WTC11 (cell line): ENCODE data around the gene CTNNA3. TPM values are rescaled to one million over a fixed set of nuclear protein-coding genes. Genes with fewer than 3 reads are reported as not detected.

Experiments used
- ATAC-seq: fragments of 200-7000 bp; cut with Tn5 transposase; 2 replicates; pipeline ENCODE4 v1.10.0; 2021; ENCODE audit warnings: mild to moderate bottlenecking, moderate library complexity
- CTCF ChIA-PET: fragments of 300-600 bp; sonication (Branson Sonifier 250); formaldehyde crosslinking; loops from one replicate; lab custom pipeline; 2021; ENCODE audit warnings: antibody characterized with exemption; lab: Charles Lee
- POLR2A ChIA-PET: fragments of 350-600 bp; sonication (Branson Sonifier 250); formaldehyde crosslinking; loops from one replicate; lab custom pipeline; 2021; ENCODE audit warnings: antibody characterized with exemption; lab: Charles Lee
- DNase-seq: peaks from one replicate; pipeline ENCODE4 v3.0.0; 2021; ENCODE audit warnings: low spot score
- H3K27ac Mint-ChIP-seq: 2 replicates; pipeline ENCODE4 v1.8.0; 2021; ENCODE audit warnings: mixed read lengths
- H3K27me3 Mint-ChIP-seq: 2 replicates; pipeline ENCODE4 v1.8.0; 2021; ENCODE audit warnings: low read depth, mild to moderate bottlenecking, moderate library complexity, mixed read lengths
- H3K36me3 Mint-ChIP-seq: 2 replicates; pipeline ENCODE4 v1.8.0; 2021; ENCODE audit warnings: mixed read lengths
- H3K4me1 Mint-ChIP-seq: 2 replicates; pipeline ENCODE4 v1.8.0; 2022; ENCODE audit warnings: mixed read lengths
- H3K4me3 Mint-ChIP-seq: 2 replicates; pipeline ENCODE4 v1.8.0; 2021; ENCODE audit warnings: mild to moderate bottlenecking, moderate library complexity, mixed read lengths
- H3K9me3 Mint-ChIP-seq: 2 replicates; pipeline ENCODE4 v1.8.0; 2021; ENCODE audit warnings: mixed read lengths
- CREB1 ChIP-seq: sonication (generic); formaldehyde crosslinking; IDR thresholded peaks from 2 replicates; pipeline ENCODE4 v1.8.0; 2023; ENCODE audit warnings: mild to moderate bottlenecking, missing genetic modification reagents
- FOXP1 ChIP-seq: sonication (generic); formaldehyde crosslinking; IDR thresholded peaks from 2 replicates; pipeline ENCODE4 v1.8.0; 2022; ENCODE audit warnings: missing genetic modification reagents, mild to moderate bottlenecking, moderate library complexity, borderline replicate concordance
- GTF2I ChIP-seq: fragments of 250-450 bp; sonication (Bioruptor Pico); conservative IDR thresholded peaks from 2 replicates; pipeline ENCODE4 v1.4.0; 2021; ENCODE audit warnings: mild to moderate bottlenecking
- IRF2 ChIP-seq: sonication (generic); formaldehyde crosslinking; IDR thresholded peaks from 2 replicates; pipeline ENCODE4 v1.8.0; 2022; ENCODE audit warnings: low read depth, missing genetic modification reagents, borderline replicate concordance
- MAX ChIP-seq: sonication (generic); formaldehyde crosslinking; IDR thresholded peaks from 2 replicates; pipeline ENCODE4 v1.8.0; 2022; ENCODE audit warnings: mild to moderate bottlenecking, missing genetic modification reagents
- MXD4 ChIP-seq: fragments of 250-450 bp; sonication (Bioruptor Pico); IDR thresholded peaks from 2 replicates; pipeline ENCODE4 v1.8.0; 2021; ENCODE audit warnings: mild to moderate bottlenecking, moderate library complexity, borderline replicate concordance
- NFATC4 ChIP-seq: fragments of 250-450 bp; sonication (Bioruptor Pico); IDR thresholded peaks from 2 replicates; pipeline ENCODE4 v1.9.0; 2021; ENCODE audit warnings: mild to moderate bottlenecking
- NFE2L1 ChIP-seq: sonication (generic); formaldehyde crosslinking; IDR thresholded peaks from 2 replicates; pipeline ENCODE4 v1.8.1; 2023; ENCODE audit warnings: missing genetic modification reagents
- NR1H2 ChIP-seq: sonication (generic); formaldehyde crosslinking; IDR thresholded peaks from 2 replicates; pipeline ENCODE4 v1.9.0; 2021; ENCODE audit warnings: mild to moderate bottlenecking, moderate library complexity, missing genetic modification reagents
- RELA ChIP-seq: sonication (generic); formaldehyde crosslinking; IDR thresholded peaks from 2 replicates; pipeline ENCODE4 v1.8.1; 2022; ENCODE audit warnings: missing genetic modification reagents, mild to moderate bottlenecking, borderline replicate concordance
- RORB ChIP-seq: fragments of 250-450 bp; sonication (Bioruptor Pico); IDR thresholded peaks from 2 replicates; pipeline ENCODE4 v1.9.0; 2021; ENCODE audit warnings: mild to moderate bottlenecking
- TP53 ChIP-seq: sonication (generic); formaldehyde crosslinking; IDR thresholded peaks from 2 replicates; pipeline ENCODE4 v1.8.1; 2023; ENCODE audit warnings: mild to moderate bottlenecking, missing genetic modification reagents
- ZNF138 ChIP-seq: sonication (generic); formaldehyde crosslinking; conservative IDR thresholded peaks from 2 replicates; pipeline ENCODE4 v1.8.1; 2022; ENCODE audit warnings: mild to moderate bottlenecking, moderate library complexity, missing genetic modification reagents
- ZNF219 ChIP-seq: sonication (generic); formaldehyde crosslinking; IDR thresholded peaks from 2 replicates; pipeline ENCODE4 v1.8.0; 2023; ENCODE audit warnings: missing genetic modification reagents, mild to moderate bottlenecking, borderline replicate concordance
- ZNF232 ChIP-seq: sonication (generic); formaldehyde crosslinking; IDR thresholded peaks from 2 replicates; pipeline ENCODE4 v1.8.0; 2022; ENCODE audit warnings: mild to moderate bottlenecking, missing genetic modification reagents
- ZNF396 ChIP-seq: fragments of 250-450 bp; sonication (Bioruptor Pico); IDR thresholded peaks from 2 replicates; pipeline ENCODE4 v1.8.0; 2021; ENCODE audit warnings: mild to moderate bottlenecking, moderate library complexity, borderline replicate concordance
- ZNF532 ChIP-seq: fragments of 250-450 bp; sonication (Bioruptor Pico); IDR thresholded peaks from 2 replicates; pipeline ENCODE4 v1.9.0; 2021; ENCODE audit warnings: mild to moderate bottlenecking, borderline replicate concordance
- total RNA-seq: library from RNA; stranded (reverse); gene quantifications from 3 replicates; pipeline ENCODE4 v1.2.3, GENCODE V29; 2021
- TF ChIP-seq, protein P1 (sequence below): sonication (generic); formaldehyde crosslinking; IDR thresholded peaks from 2 replicates; pipeline ENCODE4 v1.8.1; 2022; ENCODE audit warnings: low read depth, mild to moderate bottlenecking, moderate library complexity, missing genetic modification reagents, borderline replicate concordance
- TF ChIP-seq, protein P2 (sequence below): sonication (generic); formaldehyde crosslinking; IDR thresholded peaks from 2 replicates; pipeline ENCODE4 v1.8.1; 2023; ENCODE audit warnings: mild to moderate bottlenecking, missing genetic modification reagents, moderate library complexity
- TF ChIP-seq, protein P3 (sequence below): sonication (generic); formaldehyde crosslinking; IDR thresholded peaks from 2 replicates; pipeline ENCODE4 v1.8.1; 2023; ENCODE audit warnings: mild to moderate bottlenecking, moderate library complexity, missing genetic modification reagents
- TF ChIP-seq, protein P4 (sequence below): fragments of 250-450 bp; sonication (Bioruptor Pico); IDR thresholded peaks from 2 replicates; pipeline ENCODE4 v1.8.0; 2021; ENCODE audit warnings: mild to moderate bottlenecking

CTNNA3 gene
- total RNA-seq, 1 experiment from 2014 or later, result 6.1 TPM

DNA sequence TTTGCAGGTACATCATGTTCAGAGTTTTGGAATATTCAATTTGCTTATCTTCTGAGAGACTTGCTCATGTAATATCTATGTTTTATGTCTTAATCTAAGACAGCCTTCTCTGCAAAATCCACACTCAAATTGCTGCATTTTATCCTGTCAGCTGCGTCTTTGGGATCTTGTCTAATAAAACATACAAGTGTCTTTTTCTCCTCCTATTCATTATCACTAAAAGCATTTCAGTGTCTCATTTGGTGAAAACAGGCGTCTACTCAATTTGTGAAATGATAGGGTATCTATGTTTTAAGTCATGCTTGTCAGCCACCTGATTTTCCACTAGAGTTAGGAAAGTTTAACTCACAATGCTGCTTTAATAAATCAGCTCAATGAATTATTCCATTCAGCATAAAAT is 882.9 kb downstream of the CTNNA3 start:
- Mint-ChIP-seq H3K27me3 (peaks cover 9% of the 10 kb centered on the region), H3K36me3 (no peaks in the 10 kb centered on the region), H3K9me3 (0 out of 2 replicates have a peak, but pooled peaks cover 4% of the 10 kb centered on the region), H3K4me1 (peaks cover 6% of the 10 kb centered on the region), H3K4me3 (no peak overlapping the region), H3K27ac (no peak overlapping the region)
- ChIA-PET POLR2A (no interaction called here), CTCF (no interaction called here)
- TF ChIP-seq NFATC4 (CRISPR knock-in tag), result no peak
- no peak for TF ChIP-seq MXD4
- TF ChIP-seq NR1H2, result no peak
- no peak for TF ChIP-seq CREB1 (CRISPR knock-in tag)
- TF ChIP-seq, protein P1, sequence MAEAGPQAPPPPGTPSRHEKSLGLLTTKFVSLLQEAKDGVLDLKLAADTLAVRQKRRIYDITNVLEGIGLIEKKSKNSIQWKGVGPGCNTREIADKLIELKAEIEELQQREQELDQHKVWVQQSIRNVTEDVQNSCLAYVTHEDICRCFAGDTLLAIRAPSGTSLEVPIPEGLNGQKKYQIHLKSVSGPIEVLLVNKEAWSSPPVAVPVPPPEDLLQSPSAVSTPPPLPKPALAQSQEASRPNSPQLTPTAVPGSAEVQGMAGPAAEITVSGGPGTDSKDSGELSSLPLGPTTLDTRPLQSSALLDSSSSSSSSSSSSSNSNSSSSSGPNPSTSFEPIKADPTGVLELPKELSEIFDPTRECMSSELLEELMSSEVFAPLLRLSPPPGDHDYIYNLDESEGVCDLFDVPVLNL (CRISPR knock-in tag), result no peak
- TF ChIP-seq RELA (CRISPR knock-in tag), result no peak
- TF ChIP-seq, protein P2, sequence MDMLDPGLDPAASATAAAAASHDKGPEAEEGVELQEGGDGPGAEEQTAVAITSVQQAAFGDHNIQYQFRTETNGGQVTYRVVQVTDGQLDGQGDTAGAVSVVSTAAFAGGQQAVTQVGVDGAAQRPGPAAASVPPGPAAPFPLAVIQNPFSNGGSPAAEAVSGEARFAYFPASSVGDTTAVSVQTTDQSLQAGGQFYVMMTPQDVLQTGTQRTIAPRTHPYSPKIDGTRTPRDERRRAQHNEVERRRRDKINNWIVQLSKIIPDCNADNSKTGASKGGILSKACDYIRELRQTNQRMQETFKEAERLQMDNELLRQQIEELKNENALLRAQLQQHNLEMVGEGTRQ (CRISPR knock-in tag), result no peak
- TF ChIP-seq ZNF396 (CRISPR knock-in tag), result no peak
- TF ChIP-seq ZNF219, result no peak
- no peak for TF ChIP-seq RORB (CRISPR knock-in tag)
- no peak for TF ChIP-seq TP53 (CRISPR knock-in tag)
- DNase-seq (no peak), ATAC-seq (no peak)

DNA sequence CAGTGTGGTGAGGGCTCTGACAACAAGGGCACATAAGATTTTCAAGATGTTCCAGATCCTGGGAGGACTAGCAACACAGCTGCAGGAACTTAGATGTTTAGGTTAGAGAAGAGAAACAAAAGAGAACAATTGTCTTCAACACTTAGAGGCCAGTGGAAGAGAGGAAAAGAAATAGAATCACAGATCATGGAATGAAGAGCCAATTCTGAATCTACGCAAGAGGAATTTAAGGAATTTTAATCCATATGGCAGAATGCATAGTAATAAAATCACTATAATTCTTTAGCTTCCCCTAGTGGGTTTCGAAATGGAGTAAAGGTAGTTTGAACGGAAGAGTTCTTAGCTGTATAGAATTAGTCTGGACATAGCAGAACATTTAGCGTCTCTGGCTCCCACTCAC is 884.8 kb downstream of the CTNNA3 start:
- H3K9me3 Mint-ChIP-seq, result 0 out of 2 replicates have a peak, but pooled peaks cover 4% of the 10 kb centered on the region
- ChIA-PET POLR2A (no interaction called here), CTCF (no interaction called here)
- H3K4me1 Mint-ChIP-seq, result peaks cover 6% of the 10 kb centered on the region
- ATAC-seq (no peak), DNase-seq (no peak)
- peaks cover under 1% of the 10 kb centered on the region; the same call in 1 of the 2 replicates for H3K27me3 Mint-ChIP-seq
- H3K27ac Mint-ChIP-seq, result no peak overlapping the region
- TF ChIP-seq, protein P3, sequence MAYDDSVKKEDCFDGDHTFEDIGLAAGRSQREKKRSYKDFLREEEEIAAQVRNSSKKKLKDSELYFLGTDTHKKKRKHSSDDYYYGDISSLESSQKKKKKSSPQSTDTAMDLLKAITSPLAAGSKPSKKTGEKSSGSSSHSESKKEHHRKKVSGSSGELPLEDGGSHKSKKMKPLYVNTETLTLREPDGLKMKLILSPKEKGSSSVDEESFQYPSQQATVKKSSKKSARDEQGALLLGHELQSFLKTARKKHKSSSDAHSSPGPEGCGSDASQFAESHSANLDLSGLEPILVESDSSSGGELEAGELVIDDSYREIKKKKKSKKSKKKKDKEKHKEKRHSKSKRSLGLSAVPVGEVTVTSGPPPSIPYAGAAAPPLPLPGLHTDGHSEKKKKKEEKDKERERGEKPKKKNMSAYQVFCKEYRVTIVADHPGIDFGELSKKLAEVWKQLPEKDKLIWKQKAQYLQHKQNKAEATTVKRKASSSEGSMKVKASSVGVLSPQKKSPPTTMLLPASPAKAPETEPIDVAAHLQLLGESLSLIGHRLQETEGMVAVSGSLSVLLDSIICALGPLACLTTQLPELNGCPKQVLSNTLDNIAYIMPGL, result no peak
- TF ChIP-seq RORB (CRISPR knock-in tag), result no peak
- no peak for TF ChIP-seq NFATC4 (CRISPR knock-in tag)
- no peak for TF ChIP-seq ZNF232 (CRISPR knock-in tag)
- TF ChIP-seq MAX (CRISPR knock-in tag), result no peak
- no peak for TF ChIP-seq ZNF532 (CRISPR knock-in tag)
- TF ChIP-seq, protein P2 (CRISPR knock-in tag), result no peak
- no peak for TF ChIP-seq FOXP1 (CRISPR knock-in tag)
- TF ChIP-seq, protein P4, sequence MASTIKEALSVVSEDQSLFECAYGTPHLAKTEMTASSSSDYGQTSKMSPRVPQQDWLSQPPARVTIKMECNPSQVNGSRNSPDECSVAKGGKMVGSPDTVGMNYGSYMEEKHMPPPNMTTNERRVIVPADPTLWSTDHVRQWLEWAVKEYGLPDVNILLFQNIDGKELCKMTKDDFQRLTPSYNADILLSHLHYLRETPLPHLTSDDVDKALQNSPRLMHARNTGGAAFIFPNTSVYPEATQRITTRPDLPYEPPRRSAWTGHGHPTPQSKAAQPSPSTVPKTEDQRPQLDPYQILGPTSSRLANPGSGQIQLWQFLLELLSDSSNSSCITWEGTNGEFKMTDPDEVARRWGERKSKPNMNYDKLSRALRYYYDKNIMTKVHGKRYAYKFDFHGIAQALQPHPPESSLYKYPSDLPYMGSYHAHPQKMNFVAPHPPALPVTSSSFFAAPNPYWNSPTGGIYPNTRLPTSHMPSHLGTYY, result no peak
- no peak for TF ChIP-seq ZNF138
- TF ChIP-seq GTF2I, result no peak
- TF ChIP-seq NFE2L1 (CRISPR knock-in tag), result no peak
- no peak for TF ChIP-seq IRF2 (CRISPR knock-in tag)
- H3K36me3 Mint-ChIP-seq, result no peaks in the 10 kb centered on the region
- H3K4me3 Mint-ChIP-seq, result no peak overlapping the region
